UCSD-AML1 (cell line): ENCODE results near the gene VAPA.

ENCODE experiments used
- DNase-seq: peaks from one replicate; lab custom pipeline; 2025; ENCODE audit not compliant: unreplicated experiment; lab: John Stamatoyannopoulos, UW

Gene VAPA

GRCh38 chr18:9994701-9995235, 81.0 kb downstream of the VAPA start:
- no peak for DNase-seq

DNA sequence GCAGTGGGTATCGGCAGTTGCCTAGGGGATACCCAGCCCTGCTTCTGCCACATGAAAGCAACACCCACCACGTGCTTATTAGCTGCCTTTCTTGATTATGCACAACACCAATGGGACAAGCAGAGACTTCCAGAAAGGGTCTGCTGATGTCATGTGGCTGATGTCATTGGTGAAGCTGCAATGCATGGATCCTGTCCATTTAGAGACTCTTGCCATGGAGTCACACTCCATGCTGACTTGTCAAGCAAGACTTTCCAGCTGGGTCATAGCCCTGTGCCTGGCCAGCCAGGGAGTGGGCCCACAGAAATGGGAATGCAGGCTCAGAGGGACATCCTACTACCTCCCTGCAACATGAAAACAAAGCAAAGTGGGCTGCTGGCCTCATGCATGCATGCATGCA, 81.8 kb downstream of the VAPA start:
- DNase-seq, result no peak

DNA sequence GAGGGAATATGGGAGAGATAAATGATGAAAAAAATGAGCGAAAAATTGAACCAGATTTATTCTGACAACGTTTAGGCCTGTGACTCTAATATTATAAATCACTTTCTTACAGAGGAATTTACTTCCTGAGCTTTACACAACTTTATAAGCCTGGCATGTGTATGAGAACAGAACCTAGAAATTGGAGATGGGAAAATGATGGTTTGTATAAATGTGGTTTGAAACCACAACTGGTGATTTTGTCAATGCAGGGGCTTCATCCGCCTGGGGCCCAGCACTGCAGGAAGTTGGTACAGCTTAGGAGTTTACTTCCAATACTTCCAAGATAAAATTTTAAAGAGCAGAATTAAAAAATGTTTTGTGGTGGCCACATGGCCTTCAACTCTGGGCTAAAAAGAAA, 82.3 kb downstream of the VAPA start:
- DNase-seq, result no peak

DNA sequence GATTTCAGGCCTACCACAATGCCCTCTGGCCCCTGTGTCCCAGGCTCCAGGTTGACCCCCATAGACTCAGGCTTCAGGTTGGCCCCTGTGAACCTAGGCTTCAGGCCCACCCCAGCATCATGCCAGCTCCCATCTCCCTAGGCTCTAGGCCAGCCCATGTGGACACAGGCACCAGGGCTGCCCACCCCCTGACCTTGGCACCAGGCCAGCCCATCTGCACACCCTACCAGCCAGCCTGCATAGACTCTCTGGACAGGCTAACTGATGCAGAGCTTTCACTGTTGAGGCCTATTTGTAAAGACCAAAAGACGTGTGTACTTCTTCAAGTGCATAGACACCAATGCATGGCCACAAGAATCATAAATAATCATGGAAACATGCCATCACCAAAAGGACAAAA, 83.9 kb downstream of the VAPA start:
- DNase-seq, result no peak

GRCh38 chr18:9998330-9998729, 84.5 kb downstream of the VAPA start:
- DNase-seq, result no peak

DNA sequence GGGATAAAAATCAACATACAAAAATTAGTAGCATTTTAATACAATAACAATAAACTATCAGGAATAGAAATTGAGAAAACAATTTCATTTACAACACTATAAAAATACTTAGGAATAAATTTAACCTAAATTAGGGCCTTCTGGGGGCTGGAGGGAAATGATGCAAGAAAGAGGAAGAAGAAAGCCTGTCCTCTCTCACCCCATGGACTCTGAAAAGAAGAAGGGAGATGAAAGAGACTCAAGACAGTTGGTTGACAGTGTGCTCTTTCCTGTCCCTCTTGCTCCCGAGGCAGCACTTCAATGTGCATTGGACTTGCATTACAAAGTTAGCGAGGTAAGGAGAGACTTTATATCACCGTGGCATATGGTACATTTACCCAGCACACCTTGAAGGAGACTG, 88.5 kb downstream of the VAPA start:
- no peak for DNase-seq

- DNase-seq, result no peak
Measured at GRCh38 chr18:10003281-10003680, 89.5 kb downstream of the VAPA start.

DNA sequence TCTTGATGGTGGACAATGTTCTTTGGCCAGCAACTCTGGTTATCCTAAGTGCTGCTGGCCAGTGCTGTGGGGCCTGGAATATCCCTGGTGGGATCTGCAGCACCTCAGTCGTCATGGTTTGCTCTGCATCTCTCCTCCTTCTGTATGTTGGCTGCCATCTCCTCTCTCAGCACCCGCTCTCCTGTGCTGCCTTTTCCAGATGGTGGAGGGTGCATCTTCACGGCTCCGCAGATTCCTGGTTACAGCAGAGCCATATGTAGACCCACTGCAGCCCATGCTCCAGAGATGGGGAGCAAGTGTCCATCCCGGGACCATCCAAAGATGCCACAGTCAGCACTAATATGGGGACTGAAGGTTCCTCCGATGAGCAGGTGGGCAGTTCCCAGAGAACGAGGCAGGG, 90.0 kb downstream of the VAPA start:
- DNase-seq, result no peak

- no peak for DNase-seq
Measured at GRCh38 chr18:10006311-10006893, 92.6 kb downstream of the VAPA start.

DNA sequence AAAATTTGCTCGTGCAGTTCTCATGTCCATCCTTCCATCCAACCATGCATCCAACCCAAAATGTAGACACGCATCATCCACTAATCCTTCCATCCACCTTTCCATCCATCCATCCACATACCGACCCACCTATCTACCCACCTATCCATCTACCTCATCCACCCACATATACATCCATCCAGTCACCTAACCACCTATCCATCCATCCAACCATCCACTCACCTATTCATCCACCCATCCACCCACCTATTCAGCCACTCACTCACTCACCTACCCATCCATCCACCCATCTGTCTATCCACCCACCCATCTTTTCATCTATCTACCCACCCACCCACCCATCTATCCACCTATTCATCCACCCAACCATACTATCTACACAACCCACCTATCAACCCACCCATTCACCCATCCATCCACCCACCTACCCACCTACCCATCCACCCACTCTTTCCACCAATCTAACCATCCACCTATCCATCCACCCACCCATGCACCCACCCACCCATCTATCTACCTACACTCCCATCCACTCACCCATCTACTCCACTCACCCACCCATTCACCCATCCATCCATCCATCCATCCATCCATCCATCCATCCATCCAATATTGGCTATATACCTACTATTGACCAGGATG, 94.3 kb downstream of the VAPA start:
- no peak for DNase-seq
